Measurements from ENCODE around the gene PSMF1.

PSMF1 gene

GRCh38 chr20:1165521-1165920 is 47.1 kb downstream of the PSMF1 start:
- DNase-seq: no peak

GRCh38 chr20:1165941-1166340 is 47.5 kb downstream of the PSMF1 start:
- DNase-seq: no peak

DNA sequence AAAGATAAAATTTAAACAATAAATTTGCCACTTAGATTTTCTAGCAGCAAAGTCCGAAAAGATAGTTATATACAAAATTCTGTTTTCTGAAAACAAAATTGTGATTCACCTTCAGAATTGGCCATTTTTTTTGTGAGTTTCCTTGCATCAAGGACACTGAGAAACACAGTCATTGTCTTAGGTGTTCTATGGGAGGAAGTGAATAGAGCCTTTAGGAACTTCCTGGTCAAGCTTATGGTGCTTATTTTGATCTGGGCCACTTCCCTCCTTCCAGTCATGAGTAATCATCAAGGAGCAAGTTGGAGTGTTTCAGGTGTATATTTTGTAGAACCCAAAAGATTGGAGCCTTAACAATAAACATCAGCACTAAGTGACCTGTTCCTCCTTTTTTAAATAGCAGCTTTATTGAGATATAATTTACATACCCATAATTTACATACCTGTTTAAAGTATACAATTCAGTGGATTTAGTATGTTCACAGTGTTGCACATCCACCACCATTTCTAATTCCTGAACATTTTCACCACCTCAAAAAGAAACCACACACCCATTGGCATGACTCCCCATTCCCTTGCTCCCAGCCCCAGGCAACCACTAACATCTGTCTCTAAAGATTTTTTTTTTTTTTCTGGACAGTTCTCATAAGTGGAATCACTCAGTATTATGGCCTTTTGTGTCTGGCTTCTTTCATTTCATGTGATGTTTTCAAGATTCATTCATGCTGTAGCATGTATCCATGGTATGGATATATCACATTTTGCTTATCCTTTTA is 48.7 kb downstream of the PSMF1 start:
- DNase-seq: no peak

DNA sequence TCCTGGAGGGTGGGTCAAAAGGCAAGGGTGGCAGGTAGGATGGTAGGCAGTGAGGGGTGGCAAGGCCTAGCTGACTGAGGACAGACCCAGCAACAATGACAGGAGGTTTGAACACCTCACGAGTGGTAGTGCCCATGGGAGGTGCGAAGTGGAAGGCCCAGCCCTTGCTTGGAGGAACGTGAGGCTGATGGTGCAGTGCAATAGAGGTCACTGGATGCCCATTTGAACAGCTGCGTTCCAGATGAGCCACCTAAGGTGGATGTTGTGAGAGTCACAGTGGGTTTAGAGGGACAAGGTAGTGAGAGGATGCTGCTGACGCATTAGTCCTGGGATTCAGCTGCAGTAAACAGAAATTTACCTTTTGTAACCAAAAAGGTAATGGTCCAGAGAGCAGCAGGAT is 50.8 kb downstream of the PSMF1 start:
- no peak for DNase-seq

DNA sequence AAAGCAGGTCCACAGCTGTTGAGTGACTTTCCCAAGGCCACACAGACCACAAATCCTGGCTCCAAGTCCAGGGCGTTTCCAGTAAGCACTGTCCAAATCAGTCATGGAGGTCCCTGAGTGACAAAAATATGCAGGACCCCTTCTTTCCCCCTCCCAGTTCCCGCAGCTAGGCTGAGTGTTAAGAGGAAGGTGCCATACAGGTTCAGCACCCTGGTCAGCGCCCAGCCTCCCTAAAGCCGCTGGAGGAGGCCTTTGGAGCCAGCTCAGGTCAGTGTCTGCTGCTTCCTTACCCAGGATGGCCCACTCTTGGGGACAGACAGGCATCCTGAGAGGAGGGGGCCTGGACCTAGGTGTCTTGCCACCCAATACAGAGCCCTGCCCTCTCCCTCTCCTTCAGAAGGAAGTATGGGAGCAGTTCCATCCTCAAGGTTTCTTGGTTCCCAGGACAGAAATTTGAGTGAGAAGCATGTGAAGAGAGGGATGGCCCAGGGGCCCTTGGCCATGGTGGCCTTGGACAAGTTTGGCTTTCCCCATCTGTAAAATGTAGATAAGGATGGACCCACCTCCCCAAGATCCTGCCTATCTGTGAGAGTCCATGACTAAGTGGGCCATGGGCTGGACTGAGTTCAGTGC is 53.2 kb downstream of the PSMF1 start:
- no peak for DNase-seq

DNA sequence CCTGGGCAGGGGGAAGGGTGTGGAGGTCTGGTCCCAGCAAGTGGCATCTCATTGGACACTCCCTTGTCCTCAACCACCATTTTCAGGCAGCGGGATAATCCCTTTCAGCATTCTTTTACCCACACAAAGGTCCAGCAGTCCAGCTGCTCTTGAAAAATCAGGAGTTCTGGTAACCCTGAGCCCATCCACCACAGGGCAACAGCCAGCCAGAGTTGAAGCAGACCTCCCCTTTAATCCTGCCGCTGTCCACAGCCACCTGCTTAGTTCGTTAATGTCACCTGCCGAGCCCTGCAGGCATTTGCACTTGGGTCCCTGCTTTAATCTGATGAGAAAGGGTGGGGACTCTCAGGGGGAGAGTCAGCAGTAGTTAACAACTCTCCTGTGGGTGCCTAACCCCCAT is 55.3 kb downstream of the PSMF1 start:
- no peak for DNase-seq

GRCh38 chr20:1174787-1175186 is 56.4 kb downstream of the PSMF1 start:
- DNase-seq: no peak

DNA sequence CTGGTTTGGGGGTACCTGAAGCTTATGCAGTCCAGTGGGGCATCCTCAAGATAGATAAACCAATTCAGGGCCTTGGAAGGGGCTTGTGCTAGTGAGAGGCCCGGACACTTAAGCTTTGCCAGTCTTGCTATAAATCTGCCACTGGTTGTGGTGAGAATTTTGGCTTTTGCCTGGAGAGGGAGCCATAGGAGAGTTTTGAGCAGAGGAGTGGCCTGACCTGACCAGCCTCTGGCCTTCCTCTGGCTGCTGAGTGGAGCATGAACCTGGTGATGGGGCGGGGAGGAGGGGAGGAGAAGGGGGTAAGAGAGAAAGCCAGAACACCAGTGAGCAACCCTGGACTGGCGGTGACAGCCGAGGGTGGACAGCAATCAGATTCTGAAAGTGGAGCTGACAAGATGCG is 59.3 kb downstream of the PSMF1 start:
- no peak for DNase-seq

- DNase-seq: no peak
Observed at GRCh38 chr20:1178103-1178502, 59.7 kb downstream of the PSMF1 start.

DNA sequence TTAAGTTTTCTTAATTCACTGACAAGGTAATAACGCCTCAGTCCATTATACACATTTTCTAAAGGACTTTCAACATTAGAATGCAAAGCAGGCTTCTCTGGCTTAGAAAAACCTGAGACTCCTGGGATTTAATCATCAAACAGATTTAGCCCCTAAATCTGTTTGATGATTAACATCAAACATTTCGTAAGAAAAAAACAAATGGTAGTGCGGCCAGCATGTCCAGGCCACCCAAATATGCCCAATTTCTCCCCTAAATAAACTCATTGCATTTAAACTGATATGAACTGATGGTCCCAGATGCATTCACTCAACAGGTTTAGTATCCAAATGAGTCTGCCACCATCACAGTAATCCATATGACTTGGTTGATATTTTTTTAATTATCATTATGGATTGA is 60.2 kb downstream of the PSMF1 start:
- DNase-seq: no peak

DNA sequence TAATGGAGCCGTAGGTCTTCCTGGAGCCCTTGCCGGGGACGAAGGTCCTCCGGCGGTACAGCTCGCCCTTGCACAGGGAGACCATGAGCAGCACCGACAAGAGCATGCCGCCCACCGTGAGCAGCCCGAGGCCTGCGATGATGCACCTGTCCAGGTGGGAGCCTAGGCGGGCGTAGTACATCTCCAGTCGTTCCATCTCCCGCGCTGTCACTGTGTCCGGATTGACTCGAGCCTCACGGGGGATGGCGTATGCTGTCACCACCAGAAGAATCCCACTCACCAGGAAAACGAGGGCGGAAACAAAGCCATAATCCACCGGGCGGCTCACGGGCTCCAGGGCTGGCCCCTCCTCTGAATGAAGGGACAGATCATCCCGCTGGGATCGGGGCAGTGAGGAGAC is 62.5 kb downstream of the PSMF1 start:
- DNase-seq: no peak

DNA sequence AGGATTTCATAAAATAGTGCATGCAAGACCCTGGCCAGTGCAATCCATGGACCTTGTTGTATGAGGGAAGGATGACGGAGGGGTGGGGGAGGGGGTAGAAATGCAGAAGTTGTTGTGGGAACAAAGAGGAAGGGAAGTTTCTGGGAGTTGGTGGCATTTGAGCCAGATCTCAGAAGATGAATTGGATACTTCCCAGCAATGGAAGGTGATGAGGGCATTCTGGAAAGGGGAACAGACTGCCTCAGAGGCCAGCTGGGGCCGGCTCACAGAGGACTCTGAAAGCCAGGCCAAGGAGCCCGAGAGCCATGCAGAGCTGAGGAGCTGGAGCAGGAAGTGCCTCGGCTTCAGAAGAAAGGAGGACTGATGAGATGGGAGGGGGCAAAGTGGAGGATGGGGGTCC is 63.7 kb downstream of the PSMF1 start:
- DNase-seq: no peak

GRCh38 chr20:1183153-1183552 is 64.8 kb downstream of the PSMF1 start:
- DNase-seq: no peak

DNA sequence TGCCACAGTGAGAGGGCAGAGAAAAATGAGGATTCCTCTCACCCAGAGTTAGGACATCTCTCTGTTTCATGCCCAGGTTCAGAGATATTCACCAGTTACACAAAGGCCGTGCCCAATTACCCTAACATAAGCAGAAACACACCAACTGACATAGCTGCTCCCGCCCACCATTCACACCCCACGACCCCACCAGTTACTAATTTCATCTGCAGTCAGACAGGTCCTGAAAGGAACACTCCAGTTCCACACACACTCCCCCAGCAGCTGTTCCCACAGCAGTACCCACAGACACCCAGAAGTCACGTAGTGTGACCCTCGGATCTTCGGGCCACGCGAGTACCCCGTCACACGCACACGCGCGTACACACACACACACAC is 65.8 kb downstream of the PSMF1 start:
- no peak for DNase-seq

GRCh38 chr20:1184638-1185315 is 66.4 kb downstream of the PSMF1 start, which contains the start of gene TMEM74B:
Gene TMEM74B, minus strand, starts transcription at chr20:1184981. Its CDS starts 1,180 bp downstream, at chr20:1183801.
- DNase-seq: no peak

DNA sequence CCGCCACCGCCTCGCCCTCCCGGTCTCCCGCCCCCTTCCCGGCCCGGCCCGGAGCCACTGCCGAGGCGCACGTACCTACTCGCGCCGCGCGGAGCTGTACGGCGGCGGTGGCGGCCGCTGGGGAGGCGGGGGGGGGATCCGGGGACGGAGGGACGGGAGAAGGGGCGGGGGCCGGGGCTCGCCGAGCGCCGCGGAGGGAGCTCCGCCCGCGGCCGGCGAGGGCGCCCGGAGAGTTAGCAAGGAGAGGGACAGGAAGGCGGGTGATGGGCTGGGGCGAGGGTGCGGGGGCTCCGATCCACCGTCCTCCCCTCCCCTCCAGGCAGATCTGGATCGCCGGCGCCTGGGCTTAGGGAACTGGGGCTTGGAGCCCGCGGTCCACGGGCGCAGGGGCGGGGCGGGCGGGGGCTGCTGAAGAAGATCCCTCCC is 66.9 kb downstream of the PSMF1 start:
- DNase-seq: no peak

- peak; percentile 26 for DNase-seq
Observed at GRCh38 chr20:1185790-1186334, 67.5 kb downstream of the PSMF1 start.

DNA sequence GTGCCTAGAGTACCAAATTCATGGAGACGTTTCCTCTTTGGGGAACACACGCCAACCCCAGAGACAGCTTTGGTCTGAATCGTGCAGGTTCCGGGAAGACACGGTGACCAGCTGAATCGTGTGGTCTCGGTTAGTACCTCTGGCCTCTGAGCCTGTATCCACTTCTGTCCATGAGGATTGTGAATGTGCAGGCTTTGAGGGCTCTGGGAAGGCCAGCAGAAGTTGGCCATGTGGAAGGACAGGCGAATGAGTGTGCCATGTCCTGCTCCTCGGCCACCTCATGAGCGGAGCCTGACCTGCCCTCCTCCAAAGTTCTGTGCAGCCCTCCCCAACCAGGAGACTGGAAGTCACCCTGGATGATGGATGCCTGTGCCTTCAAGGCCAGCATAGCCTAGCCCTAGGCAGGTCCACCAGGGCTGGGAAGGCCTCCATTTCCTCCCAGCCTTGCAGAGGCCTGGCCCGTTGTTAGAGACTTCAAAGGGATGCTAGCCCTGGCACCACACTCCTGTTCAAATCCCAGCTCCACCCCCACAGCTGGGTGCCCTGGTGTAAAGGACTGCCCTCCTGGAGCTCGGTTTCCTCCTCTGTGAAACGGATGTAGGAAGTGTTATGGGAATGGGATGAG is 68.1 kb downstream of the PSMF1 start:
- DNase-seq: no peak

DNA sequence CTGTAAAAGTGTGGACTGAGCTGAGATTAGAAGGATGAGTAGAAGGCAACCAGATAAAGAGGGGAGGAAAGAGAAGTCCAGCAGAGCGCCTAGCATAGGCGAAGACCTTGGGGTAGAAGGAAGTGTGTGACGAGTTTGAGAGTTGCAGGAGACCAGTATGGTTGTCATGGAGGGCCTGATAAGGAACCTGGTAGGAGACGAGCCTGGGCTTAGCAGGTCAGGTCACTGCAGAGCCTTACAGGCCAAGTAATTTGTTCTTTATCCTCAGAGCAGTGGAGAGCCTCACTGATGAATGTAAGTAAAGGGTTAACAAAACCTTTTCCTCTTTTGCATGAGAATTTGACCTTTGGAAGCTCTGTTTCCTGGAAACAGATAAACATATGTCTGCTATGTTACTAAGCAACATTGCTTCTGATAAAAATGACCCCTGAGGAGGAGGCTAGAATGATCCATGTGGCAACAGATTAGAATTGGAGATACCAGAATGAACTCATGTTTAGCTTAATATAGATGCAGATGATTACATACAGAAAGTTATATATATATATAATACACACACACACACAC is 69.3 kb downstream of the PSMF1 start:
- DNase-seq: no peak

- DNase-seq: no peak
Observed at GRCh38 chr20:1188347-1188746, 69.9 kb downstream of the PSMF1 start.

GRCh38 chr20:1189827-1190226 is 71.4 kb downstream of the PSMF1 start:
- DNase-seq: no peak

- no peak for DNase-seq
Observed at GRCh38 chr20:1190847-1191246, 72.4 kb downstream of the PSMF1 start.

DNA sequence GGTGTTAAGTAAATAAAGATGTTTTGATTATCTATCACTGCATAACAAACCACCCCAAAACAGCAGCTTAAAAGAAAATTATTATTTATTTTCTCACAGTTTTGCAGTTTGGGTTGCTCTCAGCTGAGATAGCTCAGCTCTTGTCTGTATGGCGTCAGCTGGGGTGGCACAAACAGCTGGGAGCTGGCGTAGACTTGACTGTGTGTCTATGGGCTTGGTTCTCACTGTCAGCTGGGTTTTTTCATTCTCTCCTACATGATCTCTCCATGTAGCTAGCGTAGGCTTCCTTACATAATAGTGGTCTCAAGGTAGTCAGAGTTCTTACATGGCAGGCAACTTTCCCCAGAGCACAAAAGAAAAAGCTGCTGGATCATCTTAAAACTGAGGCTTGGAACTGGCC is 72.9 kb downstream of the PSMF1 start:
- DNase-seq: no peak
